ENCODE results near the gene SPATA2L. TPM values are rescaled to one million over a fixed set of nuclear protein-coding genes. Genes with fewer than 3 reads are reported as not detected.
"Not testable (repeated sequence)": the region's sequence is repeated elsewhere in the genome, so short reads cannot be mapped to it uniquely, and the experiment has no call there.

The SPATA2L gene
- total RNA-seq, 2 experiments from 2014 or later, result 2.6 to 3.3 TPM

- no peak for DNase-seq
- Mint-ChIP-seq H3K27me3 (no peaks in the 10 kb centered on the region), H3K4me1 (ENCODE audit: low read depth) (peaks cover 16% of the 10 kb centered on the region), H3K27ac (no peak overlapping the region), H3K36me3 (ENCODE audit: low read depth) (peaks cover 18% of the 10 kb centered on the region), H3K9me3 (no peaks in the 10 kb centered on the region), H3K4me3 (no peak overlapping the region)
- POLR2A ChIA-PET, result no interaction called here
- intact Hi-C loops (cut with micrococcal nuclease), result no loop called here
- TF ChIP-seq CTCF (IDR thresholded peaks at IDR 0.05), result no peak
- no peak for ATAC-seq
- CTCF ChIA-PET, result interaction anchor here (1.3 kb wide), 1 partner anchor 9 kb away, joined by 3 read pairs; the partner anchor contains the start of gene CDK10
These were observed 6.2 kb downstream of the SPATA2L start for GRCh38 chr16:89695086-89695874.

- H3K27me3 Mint-ChIP-seq; intact Hi-C loops (cut with micrococcal nuclease); ATAC-seq; DNase-seq; H3K4me3 Mint-ChIP-seq; H3K27ac Mint-ChIP-seq; H3K9me3 Mint-ChIP-seq: not testable (repeated sequence)
- ChIA-PET POLR2A (interaction anchor here (0.5 kb wide), 1 partner anchor 10 kb away, joined by 3 read pairs; no protein-coding TSS in a partner anchor), CTCF (interaction anchor here (1.3 kb wide), 1 partner anchor 8 kb away, joined by 3 read pairs; the partner anchor contains the start of gene CDK10)
- Mint-ChIP-seq H3K36me3 (ENCODE audit: low read depth) (peaks cover 23% of the 10 kb centered on the region), H3K4me1 (ENCODE audit: low read depth) (peaks cover 13% of the 10 kb centered on the region)
These were observed 6.8 kb downstream of the SPATA2L start for GRCh38 chr16:89694784-89695085.

GRCh38 chr16:89693931-89694783 is 7.3 kb downstream of the SPATA2L start:
- no peak for TF ChIP-seq CTCF (IDR thresholded peaks at IDR 0.05)
- H3K27ac Mint-ChIP-seq, result no peak overlapping the region
- peaks cover 13% of the 10 kb centered on the region for H3K4me1 Mint-ChIP-seq (ENCODE audit: low read depth)
- no peaks in the 10 kb centered on the region for H3K9me3 Mint-ChIP-seq
- DNase-seq, result no peak
- intact Hi-C loops (cut with micrococcal nuclease), result no loop called here
- no peaks in the 10 kb centered on the region for H3K27me3 Mint-ChIP-seq
- no peak for ATAC-seq
- ChIA-PET CTCF (no interaction called here), POLR2A (interaction anchor here (0.5 to 1.2 kb wide), 2 partner anchors 11 to 179 kb away, joined by 3 read pairs; partner anchors contain the start of gene TCF25)
- H3K36me3 Mint-ChIP-seq (ENCODE audit: low read depth), result peaks cover 23% of the 10 kb centered on the region
- no peak overlapping the region for H3K4me3 Mint-ChIP-seq

GRCh38 chr16:89693289-89693731 is 8.2 kb downstream of the SPATA2L start:
- H3K9me3 Mint-ChIP-seq, result no peaks in the 10 kb centered on the region
- H3K4me1 Mint-ChIP-seq (ENCODE audit: low read depth), result peaks cover 14% of the 10 kb centered on the region
- TF ChIP-seq CTCF (IDR thresholded peaks at IDR 0.05), result no peak
- DNase-seq (no peak), ATAC-seq (no peak)
- CTCF ChIA-PET, result no interaction called here
- no peak overlapping the region for H3K4me3 Mint-ChIP-seq
- H3K27me3 Mint-ChIP-seq, result no peaks in the 10 kb centered on the region
- intact Hi-C loops (cut with micrococcal nuclease), result no loop called here
- H3K36me3 Mint-ChIP-seq (ENCODE audit: low read depth), result peaks cover 23% of the 10 kb centered on the region
- no peak overlapping the region for H3K27ac Mint-ChIP-seq
- POLR2A ChIA-PET, result interaction anchor here (1.2 kb wide), 1 partner anchor 180 kb away, joined by 3 read pairs; the partner anchor contains the start of gene TCF25

- no peaks in the 10 kb centered on the region for H3K27me3 Mint-ChIP-seq
- intact Hi-C loops (cut with micrococcal nuclease), result no loop called here
- POLR2A ChIA-PET, result no interaction called here
These were observed 9.4 kb downstream of the SPATA2L start for GRCh38 chr16:89691986-89692569.

More at GRCh38 chr16:89691986-89692569, 9.4 kb downstream of the SPATA2L start:
- no peak for DNase-seq
- CTCF ChIA-PET, result interaction anchor here (1.1 kb wide), 1 partner anchor 8 kb away, joined by 3 read pairs; no protein-coding TSS in a partner anchor
- no peak for TF ChIP-seq CTCF (IDR thresholded peaks at IDR 0.05)
- no peak for ATAC-seq
- no peaks in the 10 kb centered on the region for H3K9me3 Mint-ChIP-seq
- H3K4me1 Mint-ChIP-seq (ENCODE audit: low read depth), result peaks cover 23% of the 10 kb centered on the region
- H3K4me3 Mint-ChIP-seq, result no peak overlapping the region
- no peak overlapping the region for H3K27ac Mint-ChIP-seq
- H3K36me3 Mint-ChIP-seq (ENCODE audit: low read depth), result peaks cover 29% of the 10 kb centered on the region

Data from activated CD8-positive, alpha-beta T cell treated with anti-CD3 and anti-CD28 coated beads for 36 hours (primary cell).